ENCODE data around the gene TANGO2.

GRCh38 chr22:19992921-19993355 is 28.0 kb upstream of the TANGO2 start:
- TF ChIP-seq JUND (IDR thresholded peaks at IDR 0.05; ENCODE audit: low read depth, low read length) (no peak), MXI1 (IDR thresholded peaks at IDR 0.05; ENCODE audit: low read depth, low read length) (no peak), POLR2AphosphoS5 (IDR thresholded peaks at IDR 0.05; ENCODE audit: low read length) (no peak), POLR2A (IDR thresholded peaks at IDR 0.05; ENCODE audit: low read depth, low read length) (no peak), CEBPB (IDR thresholded peaks at IDR 0.05; ENCODE audit: borderline replicate concordance in 1 of 2, low read depth in 2 of 2, low read length in 2 of 2) (no peak), POLR2AphosphoS2 (IDR thresholded peaks at IDR 0.05; ENCODE audit: low read depth, low read length) (no peak), EZH2 (IDR thresholded peaks at IDR 0.05; ENCODE audit: borderline replicate concordance, control insufficient read depth, low read depth, low read length) (no peak), CTCF (IDR thresholded peaks at IDR 0.05 in 2 of 3, conservative IDR thresholded peaks at IDR 0.05 in 1 of 3; ENCODE audit: control insufficient read depth in 2 of 3, extremely low read depth in 1 of 3, insufficient read depth in 1 of 3, low read depth in 3 of 3, low read length in 3 of 3) (no peak), LARP7 (IDR thresholded peaks at IDR 0.05) (no peak)
